GM12801 (cell line): ENCODE data around the gene CLTB.

Experiments used
- TF ChIP-seq, protein P1 (sequence below): IDR thresholded peaks from one replicate; pipeline ENCODE4 v1.5.1; 2011; ENCODE audit warnings: control low read depth; ENCODE audit not compliant: insufficient read length; ENCODE audit errors: extremely low read depth

CLTB gene

DNA sequence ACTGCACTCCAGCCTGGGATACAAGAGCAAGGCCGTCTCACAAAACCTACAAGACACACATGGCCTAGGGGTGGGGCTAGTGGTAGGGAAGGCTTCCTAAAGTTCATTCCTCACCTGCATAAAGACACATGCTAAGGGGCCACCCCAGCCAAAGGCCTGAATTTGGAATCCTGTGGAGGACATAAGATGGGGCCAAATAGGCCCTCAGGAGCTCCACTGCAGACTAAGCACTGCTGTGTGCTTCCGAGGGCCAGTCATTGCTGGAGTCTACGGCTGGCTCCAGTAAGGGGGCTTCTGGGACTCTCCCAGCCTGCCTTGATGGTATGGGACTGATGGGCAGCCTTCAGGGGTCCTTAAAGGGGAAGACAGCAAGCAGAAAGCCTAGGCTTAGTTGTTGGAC is 33.6 kb downstream of the CLTB start:
- TF ChIP-seq, protein P1, sequence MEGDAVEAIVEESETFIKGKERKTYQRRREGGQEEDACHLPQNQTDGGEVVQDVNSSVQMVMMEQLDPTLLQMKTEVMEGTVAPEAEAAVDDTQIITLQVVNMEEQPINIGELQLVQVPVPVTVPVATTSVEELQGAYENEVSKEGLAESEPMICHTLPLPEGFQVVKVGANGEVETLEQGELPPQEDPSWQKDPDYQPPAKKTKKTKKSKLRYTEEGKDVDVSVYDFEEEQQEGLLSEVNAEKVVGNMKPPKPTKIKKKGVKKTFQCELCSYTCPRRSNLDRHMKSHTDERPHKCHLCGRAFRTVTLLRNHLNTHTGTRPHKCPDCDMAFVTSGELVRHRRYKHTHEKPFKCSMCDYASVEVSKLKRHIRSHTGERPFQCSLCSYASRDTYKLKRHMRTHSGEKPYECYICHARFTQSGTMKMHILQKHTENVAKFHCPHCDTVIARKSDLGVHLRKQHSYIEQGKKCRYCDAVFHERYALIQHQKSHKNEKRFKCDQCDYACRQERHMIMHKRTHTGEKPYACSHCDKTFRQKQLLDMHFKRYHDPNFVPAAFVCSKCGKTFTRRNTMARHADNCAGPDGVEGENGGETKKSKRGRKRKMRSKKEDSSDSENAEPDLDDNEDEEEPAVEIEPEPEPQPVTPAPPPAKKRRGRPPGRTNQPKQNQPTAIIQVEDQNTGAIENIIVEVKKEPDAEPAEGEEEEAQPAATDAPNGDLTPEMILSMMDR = no peak

DNA sequence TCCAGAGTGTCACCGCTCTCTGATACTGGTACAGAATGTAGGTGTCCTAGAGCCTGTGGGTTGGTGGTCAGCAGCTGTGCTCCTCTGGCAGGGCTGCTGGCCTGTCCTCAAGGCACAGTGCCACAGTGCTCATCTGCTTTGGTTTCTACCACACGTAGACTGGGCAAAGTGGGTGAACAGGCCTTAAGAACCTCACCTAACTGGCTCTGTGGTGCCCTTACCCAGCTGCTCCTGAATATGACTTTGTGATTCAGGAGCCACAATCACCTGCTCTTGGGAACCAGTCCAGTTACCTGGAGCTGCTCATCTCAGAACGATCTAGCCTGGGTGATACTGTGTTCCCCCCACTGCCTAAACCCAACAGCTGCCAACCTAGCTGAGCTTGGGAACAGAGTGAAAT is 34.4 kb downstream of the CLTB start:
- TF ChIP-seq, protein P1 = no peak

DNA sequence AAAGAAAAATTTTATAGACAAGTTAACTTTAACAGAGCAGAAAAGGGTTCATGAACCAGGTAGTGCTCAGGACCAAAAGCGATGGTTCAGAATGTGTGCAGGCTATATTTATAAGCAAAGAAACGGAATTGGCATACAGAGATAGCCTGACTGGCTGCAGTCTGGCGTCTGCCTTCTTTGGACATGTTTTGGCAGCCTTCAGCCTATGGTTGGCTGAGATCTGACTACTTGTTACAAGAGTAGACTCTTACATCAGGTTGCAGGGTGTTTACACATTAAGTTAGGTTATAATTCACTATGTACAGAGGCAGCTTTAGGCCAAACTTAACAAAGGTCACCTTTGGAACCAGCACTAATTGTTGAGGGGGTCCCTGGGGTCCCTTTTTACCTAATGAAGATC is 34.9 kb downstream of the CLTB start:
- TF ChIP-seq, protein P1 = no peak

DNA sequence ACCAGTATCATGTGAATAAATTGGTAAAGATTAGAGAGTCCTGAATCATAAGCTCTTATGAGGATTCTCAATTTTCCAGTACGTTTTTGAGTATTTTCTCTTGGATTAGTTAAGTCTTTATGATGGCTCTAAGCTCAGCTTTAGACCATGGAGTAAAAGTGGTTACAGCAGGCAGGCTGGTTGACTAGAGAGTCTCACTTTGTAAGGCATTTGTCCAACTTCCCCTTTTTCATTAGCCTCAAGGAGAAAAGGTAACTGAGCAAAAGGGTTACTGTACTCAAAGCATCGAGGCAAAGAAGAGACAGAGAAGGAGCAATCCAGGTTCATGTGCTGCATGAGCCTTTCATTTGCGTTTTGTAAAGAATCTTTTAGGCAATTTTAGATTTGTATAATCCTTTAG is 36.5 kb downstream of the CLTB start:
- TF ChIP-seq, protein P1 = no peak

DNA sequence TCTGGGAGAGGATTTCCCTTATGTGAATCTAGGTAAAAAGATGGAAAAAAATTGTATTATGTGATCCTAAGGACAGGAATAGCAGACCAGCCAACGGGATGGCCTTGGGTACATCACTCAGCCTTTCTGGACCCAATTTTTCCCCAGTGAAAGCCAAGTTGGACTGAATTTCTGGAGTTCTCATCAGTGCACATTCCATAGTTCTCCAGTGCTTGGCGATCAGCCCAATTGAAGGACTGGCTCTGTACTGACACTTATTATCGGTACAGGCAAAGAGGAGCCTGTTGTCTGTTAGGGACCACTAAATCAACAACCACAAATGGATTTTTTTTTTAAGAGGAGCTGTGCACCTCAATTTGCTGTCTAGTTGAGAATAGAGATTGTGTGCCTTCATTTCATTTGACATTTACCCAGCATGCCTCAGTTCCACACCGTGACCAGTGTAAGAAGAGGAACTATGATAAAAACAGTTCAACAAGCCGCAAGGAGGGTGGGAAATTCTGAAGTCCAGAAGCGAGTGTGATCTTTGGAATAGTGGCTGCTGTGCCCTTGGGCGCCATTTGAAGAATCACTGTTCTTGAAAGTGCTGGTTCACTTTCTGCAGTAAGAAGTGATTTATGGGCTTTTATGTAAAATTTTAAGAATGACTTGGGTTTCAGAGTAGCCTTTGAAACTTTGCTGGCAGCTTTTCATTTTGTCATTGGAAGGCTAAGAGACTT is 43.1 kb downstream of the CLTB start:
- TF ChIP-seq, protein P1 = no peak

DNA sequence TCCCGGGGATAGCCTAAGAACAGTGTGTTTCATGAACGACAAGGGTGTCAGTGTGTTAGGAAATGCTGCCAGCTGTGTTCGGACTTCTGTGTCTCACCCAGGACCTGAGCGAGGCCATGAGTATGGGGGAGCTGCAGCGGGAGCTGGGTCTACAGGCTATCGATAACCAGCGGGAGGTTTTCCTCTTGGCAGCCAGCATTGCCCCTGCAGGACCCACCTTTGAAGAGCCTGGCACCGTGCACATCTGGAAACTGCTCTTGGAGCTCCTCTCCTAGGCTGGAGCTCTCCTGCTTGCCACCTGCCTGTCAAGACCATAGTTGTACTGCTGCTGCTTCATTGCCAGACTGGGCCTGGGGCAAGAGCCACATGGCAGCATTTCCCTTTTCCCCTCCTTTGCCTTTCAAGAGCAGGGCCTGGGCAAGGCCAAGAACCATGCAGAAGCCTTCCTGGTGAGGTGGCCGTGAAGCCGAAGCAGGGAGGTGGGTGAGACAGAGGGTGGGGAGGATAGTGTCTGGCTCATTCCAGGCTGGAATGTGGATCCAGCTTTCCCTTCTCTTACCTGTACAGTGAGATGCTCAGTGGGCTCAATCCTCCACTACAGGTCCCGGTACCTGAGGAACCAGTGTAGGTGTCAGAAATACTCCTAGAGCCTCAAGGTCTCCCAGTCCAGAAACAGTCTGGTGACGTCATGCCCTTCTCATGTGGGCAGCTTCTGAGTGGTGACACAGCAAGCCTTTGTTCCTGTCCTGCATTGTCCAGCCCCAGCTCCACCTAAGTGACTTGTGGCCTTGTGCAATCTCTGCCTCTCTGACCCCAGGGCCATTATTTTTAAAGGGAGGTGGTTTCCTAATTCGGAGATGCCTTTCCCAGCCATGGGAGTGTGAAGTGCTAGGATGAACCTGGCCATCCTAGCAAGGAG is 44.5 kb downstream of the CLTB start:
- TF ChIP-seq, protein P1 = no peak

DNA sequence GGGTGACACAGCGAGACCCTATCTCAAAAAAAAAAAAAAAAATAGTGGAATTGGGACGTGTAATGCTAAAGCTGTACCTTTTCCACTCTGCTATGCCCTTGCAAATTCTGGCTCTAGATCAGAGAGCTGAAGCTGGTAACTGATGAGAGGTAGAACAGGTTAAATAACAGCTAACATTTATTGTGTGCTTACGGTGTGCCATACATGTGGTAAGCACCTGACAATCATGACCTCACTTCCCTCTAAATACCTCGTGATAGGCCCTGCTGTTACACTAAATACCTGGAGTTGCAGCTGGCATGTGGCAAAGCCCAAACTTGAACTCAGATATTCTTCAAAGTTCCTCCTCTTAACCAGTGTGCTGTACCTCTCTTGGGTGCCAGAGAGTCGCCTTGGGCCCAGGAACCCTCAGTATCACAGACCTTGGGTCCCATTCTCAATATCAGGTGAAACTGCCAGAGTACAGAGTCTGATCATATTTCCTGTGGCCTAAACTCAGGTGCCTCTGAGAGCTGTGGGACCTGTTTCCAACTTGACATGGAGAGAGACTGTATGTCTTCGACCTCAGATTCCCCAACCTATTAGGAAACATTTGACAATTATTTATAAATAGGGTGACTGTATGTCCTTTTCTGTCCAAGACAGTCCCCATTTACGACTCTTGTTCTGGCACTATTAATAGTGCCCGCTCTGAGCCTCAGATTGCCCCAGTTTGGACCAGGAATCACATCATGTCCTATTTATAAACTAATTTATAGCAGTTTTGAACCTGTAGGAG is 46.2 kb downstream of the CLTB start:
- TF ChIP-seq, protein P1 = no peak
